ENCODE data around the gene DCDC2B. TPM values are rescaled to one million over a fixed set of nuclear protein-coding genes. Genes with fewer than 3 reads are reported as not detected.

Gene DCDC2B
- total and polyA plus RNA-seq, 10 of the 15 experiments (the other 5 are each of a cell fraction or from before 2014, with no cell fraction given), result 0.12 to 0.21 (median 0.15) TPM; not detected in 7

- TF ChIP-seq GATAD2B (conservative IDR thresholded peaks at IDR 0.05; ENCODE audit: low read depth), result peak; percentile 83
These were observed 31.5 kb downstream of the DCDC2B start (continued) for GRCh38 chr1:32240140-32240951.

- ChIA-PET RAD21 (ENCODE audit: unreplicated experiment) (interaction anchor here (0.7 to 3.8 kb wide), 17 partner anchors 9 to 168 kb away, joined by 3 to 34 read pairs (median 4); partner anchors contain the start of genes HDAC1, IQCC, KPNA6 and LCK), CTCF (interaction anchor here (1.0 to 6.0 kb wide), 22 partner anchors 8 to 534 kb away, joined by 3 to 50 read pairs (median 3); partner anchors contain the start of genes EIF3I, FAM167B, KPNA6 and LCK), POLR2A (interaction anchor here (0.6 to 2.0 kb wide), 14 partner anchors 8 to 227 kb away, joined by 3 to 6 read pairs (median 3); partner anchors contain the start of genes BSDC1, KHDRBS1, LCK and TXLNA), SMC1A (ENCODE audit: uncharacterized antibody, unreplicated experiment) (interaction anchor here (0.8 to 5.2 kb wide), 19 partner anchors 8 to 168 kb away, joined by 3 to 37 read pairs (median 4); partner anchors contain the start of genes BSDC1, HDAC1, IQCC and LCK)
- H3K79me2 ChIP-seq (ENCODE audit: control insufficient read depth, insufficient read depth, low read length), result no peaks in the 10 kb centered on the region
- DNase-seq (ENCODE audit: low read depth, low spot score) (no peak), ATAC-seq (peak; percentile 81), FAIRE-seq (peak; percentile 13)
- intact Hi-C loops (cut with micrococcal nuclease; ENCODE audit: unreplicated experiment) (no loop called here), in situ Hi-C loops (cut with MboI) (no loop called here)
- peaks cover 21% of the 10 kb centered on the region for H3K4me1 ChIP-seq (ENCODE audit: control insufficient read depth, insufficient read depth, low read length)
- H2AFZ ChIP-seq (ENCODE audit: control insufficient read depth, low read depth, low read length), result peak overlapping the region; percentile 89
- no peaks in the 10 kb centered on the region for H3K27me3 ChIP-seq (replicated peaks in 1 of 2; ENCODE audit: control insufficient read depth in 2 of 2, insufficient read depth in 2 of 2, low read length in 1 of 2)
- 3% methylated on average over 55 of the region's 55 CpGs for WGBS (ENCODE audit: insufficient coverage, insufficient replicate concordance, low lambda C conversion rate, missing lambda C conversion rate)
- H3K4me2 ChIP-seq (ENCODE audit: control insufficient read depth, insufficient read depth), result peak overlapping the region; percentile 84
- H3K9me3 ChIP-seq (replicated peaks; ENCODE audit: control insufficient read depth, insufficient read depth, low read length), result no peaks in the 10 kb centered on the region
- H3K9ac ChIP-seq (ENCODE audit: control insufficient read depth, insufficient read depth, low read length), result peak overlapping the region; percentile 58
- no TSS peak for BruUV-seq (replicated peaks)
- peak overlapping the region; percentile 72 for H3K4me3 ChIP-seq
- H3K27ac ChIP-seq (ENCODE audit: control insufficient read depth, insufficient read depth), result peak overlapping the region; percentile 13; the same call in 1 of the 2 replicates
- H3K36me3 ChIP-seq (ENCODE audit: control insufficient read depth in 2 of 2, insufficient read depth in 2 of 2, low read length in 1 of 2), result no peaks in the 10 kb centered on the region
- H4K20me1 ChIP-seq (ENCODE audit: control insufficient read depth, insufficient read depth), result no peaks in the 10 kb centered on the region
- TF ChIP-seq NR2C1 (IDR thresholded peaks at IDR 0.05) (no peak), ZNF217 (IDR thresholded peaks at IDR 0.05) (no peak), CHD4 (IDR thresholded peaks at IDR 0.05) (no peak), BCL3 (IDR thresholded peaks at IDR 0.05; ENCODE audit: borderline replicate concordance, insufficient read depth, low read depth, low read length, poor library complexity, severe bottlenecking) (no peak), YY1 (IDR thresholded peaks at IDR 0.05; ENCODE audit: low read depth, low read length) (no peak), PAX5 (IDR thresholded peaks at IDR 0.05; ENCODE audit: borderline replicate concordance, low read depth, low read length) (peak; percentile 36; the same call in 1 of the 2 replicates), NBN (IDR thresholded peaks at IDR 0.05) (no peak), TCF12 (IDR thresholded peaks at IDR 0.05; ENCODE audit: low read depth, low read length) (0 out of 2 replicates have a peak, but pooled peaks have one; percentile 60), MLLT1 (IDR thresholded peaks at IDR 0.05) (no peak), CREB1 (IDR thresholded peaks at IDR 0.05; ENCODE audit: low read depth) (no peak), JUNB (IDR thresholded peaks at IDR 0.05) (no peak), TCF7 (IDR thresholded peaks at IDR 0.05; ENCODE audit: borderline replicate concordance) (no peak)
- TF ChIP-seq, protein P1, sequence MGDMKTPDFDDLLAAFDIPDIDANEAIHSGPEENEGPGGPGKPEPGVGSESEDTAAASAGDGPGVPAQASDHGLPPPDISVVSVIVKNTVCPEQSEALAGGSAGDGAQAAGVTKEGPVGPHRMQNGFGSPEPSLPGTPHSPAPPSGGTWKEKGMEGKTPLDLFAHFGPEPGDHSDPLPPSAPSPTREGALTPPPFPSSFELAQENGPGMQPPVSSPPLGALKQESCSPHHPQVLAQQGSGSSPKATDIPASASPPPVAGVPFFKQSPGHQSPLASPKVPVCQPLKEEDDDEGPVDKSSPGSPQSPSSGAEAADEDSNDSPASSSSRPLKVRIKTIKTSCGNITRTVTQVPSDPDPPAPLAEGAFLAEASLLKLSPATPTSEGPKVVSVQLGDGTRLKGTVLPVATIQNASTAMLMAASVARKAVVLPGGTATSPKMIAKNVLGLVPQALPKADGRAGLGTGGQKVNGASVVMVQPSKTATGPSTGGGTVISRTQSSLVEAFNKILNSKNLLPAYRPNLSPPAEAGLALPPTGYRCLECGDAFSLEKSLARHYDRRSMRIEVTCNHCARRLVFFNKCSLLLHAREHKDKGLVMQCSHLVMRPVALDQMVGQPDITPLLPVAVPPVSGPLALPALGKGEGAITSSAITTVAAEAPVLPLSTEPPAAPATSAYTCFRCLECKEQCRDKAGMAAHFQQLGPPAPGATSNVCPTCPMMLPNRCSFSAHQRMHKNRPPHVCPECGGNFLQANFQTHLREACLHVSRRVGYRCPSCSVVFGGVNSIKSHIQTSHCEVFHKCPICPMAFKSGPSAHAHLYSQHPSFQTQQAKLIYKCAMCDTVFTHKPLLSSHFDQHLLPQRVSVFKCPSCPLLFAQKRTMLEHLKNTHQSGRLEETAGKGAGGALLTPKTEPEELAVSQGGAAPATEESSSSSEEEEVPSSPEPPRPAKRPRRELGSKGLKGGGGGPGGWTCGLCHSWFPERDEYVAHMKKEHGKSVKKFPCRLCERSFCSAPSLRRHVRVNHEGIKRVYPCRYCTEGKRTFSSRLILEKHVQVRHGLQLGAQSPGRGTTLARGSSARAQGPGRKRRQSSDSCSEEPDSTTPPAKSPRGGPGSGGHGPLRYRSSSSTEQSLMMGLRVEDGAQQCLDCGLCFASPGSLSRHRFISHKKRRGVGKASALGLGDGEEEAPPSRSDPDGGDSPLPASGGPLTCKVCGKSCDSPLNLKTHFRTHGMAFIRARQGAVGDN (IDR thresholded peaks at IDR 0.05), result peak; percentile 66
These were observed 32.3 kb downstream of the DCDC2B start for GRCh38 chr1:32241001-32241763.

All from GM12878 (cell line).